Activated CD4-positive, alpha-beta T cell treated with anti-CD3 and anti-CD28 coated beads, Interleukin-2, amount 50 U/mL, for 24 hours (primary cell): ENCODE data around the gene AMHR2.
"Not testable (repeated sequence)": the region's sequence is repeated elsewhere in the genome, so short reads cannot be mapped to it uniquely, and the experiment has no call there.

Experiments used
- DNase-seq, 2 donors: peaks; one replicate each; pipeline ENCODE4 v3.0.0-alpha.2; 2020; ENCODE audit warnings: low read depth in 1 of 2, low spot score in 1 of 2

The AMHR2 gene

GRCh38 chr12:53414756-53415417 is 8.8 kb upstream of the AMHR2 start:
- DNase-seq: no peak

- not testable (repeated sequence) for DNase-seq
Measured at GRCh38 chr12:53415752-53416389, 7.8 kb upstream of the AMHR2 start.

- DNase-seq: not testable (repeated sequence)
Measured at GRCh38 chr12:53417291-53417816, 6.3 kb upstream of the AMHR2 start.

GRCh38 chr12:53418221-53418620 is 5.4 kb upstream of the AMHR2 start:
- DNase-seq: no peak

GRCh38 chr12:53419756-53420155 is 3.9 kb upstream of the AMHR2 start:
- DNase-seq: no peak

- not testable (repeated sequence) for DNase-seq
Measured at GRCh38 chr12:53422247-53422646, 1.4 kb upstream of the AMHR2 start.

- DNase-seq: no peak
Measured at GRCh38 chr12:53424626-53425514, 1.2 kb downstream of the AMHR2 start.

GRCh38 chr12:53425515-53426150 is 2.0 kb downstream of the AMHR2 start:
- DNase-seq: no peak

- peak in 1 of 2 donors; percentile 43 for DNase-seq
Measured at GRCh38 chr12:53427905-53428594, 4.4 kb downstream of the AMHR2 start.

GRCh38 chr12:53428741-53429140 is 5.1 kb downstream of the AMHR2 start:
- no peak for DNase-seq

GRCh38 chr12:53430116-53430515 is 6.5 kb downstream of the AMHR2 start:
- no peak for DNase-seq

- DNase-seq: no peak
Measured at GRCh38 chr12:53431187-53431586, 7.5 kb downstream of the AMHR2 start.

GRCh38 chr12:53435326-53435725 is 11.7 kb downstream of the AMHR2 start:
- not testable (repeated sequence) for DNase-seq

- DNase-seq: not testable (repeated sequence)
Measured at GRCh38 chr12:53439582-53439981, 15.9 kb downstream of the AMHR2 start.

- peak; percentile 93 to 98 for DNase-seq
Measured at GRCh38 chr12:53441040-53441833, 17.6 kb downstream of the AMHR2 start, which contains the start of gene PRR13. PRR13 (plus strand) TSS chr12:53441734; CDS start chr12:53442715, 981 bp downstream.

GRCh38 chr12:53443955-53444354 is 20.3 kb downstream of the AMHR2 start:
- no peak for DNase-seq

GRCh38 chr12:53444593-53445325 is 21.1 kb downstream of the AMHR2 start:
- DNase-seq: not testable (repeated sequence)

- no peak for DNase-seq
Measured at GRCh38 chr12:53450936-53451335, 27.3 kb downstream of the AMHR2 start.

- DNase-seq: peak; percentile 92 to 98
Measured at GRCh38 chr12:53451661-53452158, 28.1 kb downstream of the AMHR2 start, which contains the start of gene PCBP2. PCBP2 (plus strand) TSS chr12:53452102; CDS start chr12:53454801, 2,699 bp downstream.
